ENCODE data around the gene STARD10.
"Not testable (repeated sequence)": the region's sequence is repeated elsewhere in the genome, so short reads cannot be mapped to it uniquely, and the experiment has no call there.

STARD10 gene

DNA sequence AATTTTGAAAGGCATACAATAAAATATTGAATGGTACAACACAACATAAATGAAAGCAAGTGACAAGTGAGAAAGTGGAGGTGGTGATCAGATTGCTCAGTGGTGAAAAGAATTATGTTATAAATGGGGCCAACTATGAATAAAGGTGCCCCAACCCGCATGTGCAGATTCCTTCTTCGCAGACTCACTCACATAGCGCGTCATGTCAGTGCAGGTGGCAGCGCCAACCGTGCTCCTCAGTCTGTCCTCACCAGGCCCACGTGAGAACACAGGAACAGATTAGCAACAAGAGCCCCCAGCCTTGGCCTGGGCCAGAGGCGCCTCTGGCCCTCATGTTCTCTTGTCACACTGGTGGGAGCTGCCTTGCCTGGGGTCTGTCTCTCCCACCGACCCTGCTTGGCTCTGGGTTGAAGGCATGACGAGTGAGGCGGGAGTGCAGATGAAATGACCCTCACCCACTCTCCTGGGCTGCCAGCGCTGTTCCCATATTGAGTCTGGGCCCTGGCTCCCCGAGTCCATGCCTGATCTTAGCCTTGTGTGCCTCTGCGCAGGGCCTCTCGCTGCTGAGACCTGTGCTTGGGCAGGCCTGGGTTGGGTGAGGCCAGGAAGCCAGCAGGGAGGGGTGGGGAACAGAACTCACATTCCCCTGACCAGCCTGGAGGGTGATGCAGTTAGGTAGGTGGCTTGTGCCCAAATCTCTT lies 26.7 kb upstream of the STARD10 start:
- H3K4me3 Mint-ChIP-seq = no peak overlapping the region
- no peak overlapping the region for H3K27ac Mint-ChIP-seq

DNA sequence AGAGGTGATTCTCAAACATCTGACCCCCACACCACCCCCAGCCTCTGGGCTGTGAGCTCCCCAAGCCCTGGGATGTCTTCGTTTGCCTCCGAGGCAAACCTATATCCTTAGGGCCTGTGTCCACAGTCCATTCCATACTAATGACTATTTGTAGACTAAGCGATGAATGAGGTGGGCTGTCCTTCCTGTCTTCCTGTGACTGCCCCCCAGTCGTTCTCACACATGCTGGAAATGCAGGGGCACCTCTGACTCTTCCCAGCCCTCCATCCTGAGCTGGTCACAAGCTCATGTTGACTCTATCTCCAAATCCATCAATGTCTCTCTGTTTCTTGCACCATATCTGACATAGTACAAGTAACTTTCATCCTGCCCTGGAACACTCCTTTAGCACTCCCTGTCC lies 25.1 kb upstream of the STARD10 start:
- Mint-ChIP-seq H3K36me3 (ENCODE audit: low read depth) (peaks cover 41% of the 10 kb centered on the region), H3K27me3 (ENCODE audit: low read depth) (no peaks in the 10 kb centered on the region), H3K9me3 (no peaks in the 10 kb centered on the region), H3K4me1 (ENCODE audit: low read depth) (peaks cover 13% of the 10 kb centered on the region), H3K27ac (no peak overlapping the region), H3K4me3 (no peak overlapping the region)

More for the DNA sequence above, 26.7 kb upstream of the STARD10 start:
- peaks cover 40% of the 10 kb centered on the region for H3K36me3 Mint-ChIP-seq (ENCODE audit: low read depth)
- H3K9me3 Mint-ChIP-seq = no peaks in the 10 kb centered on the region
- peaks cover 10% of the 10 kb centered on the region for H3K4me1 Mint-ChIP-seq (ENCODE audit: low read depth)
- no peaks in the 10 kb centered on the region for H3K27me3 Mint-ChIP-seq (ENCODE audit: low read depth)

DNA sequence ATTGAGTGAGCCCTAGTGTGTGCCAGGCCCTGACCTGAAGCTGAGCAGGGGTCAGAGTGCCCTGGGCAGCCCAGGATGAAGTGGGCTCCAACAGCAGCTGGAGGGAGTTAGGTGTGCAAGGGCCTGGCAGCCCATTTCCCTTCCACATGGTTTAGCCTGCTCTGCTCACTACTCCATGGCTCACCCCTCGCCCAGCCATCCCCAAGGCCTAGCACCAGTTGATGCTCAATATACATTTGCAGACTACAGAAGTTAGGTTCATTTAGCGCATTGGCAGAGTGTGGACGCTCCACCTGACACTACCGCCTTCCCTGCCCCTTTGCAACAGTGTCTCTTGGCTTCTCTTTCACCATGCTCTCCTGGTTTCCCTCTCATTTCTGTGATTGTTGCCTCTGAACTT lies 24.1 kb upstream of the STARD10 start:
- peaks cover 32% of the 10 kb centered on the region for H3K36me3 Mint-ChIP-seq (ENCODE audit: low read depth)
- H3K27ac Mint-ChIP-seq = peak overlapping the region; percentile 32
- peak overlapping the region; percentile 49 for H3K4me3 Mint-ChIP-seq
- H3K27me3 Mint-ChIP-seq (ENCODE audit: low read depth) = no peaks in the 10 kb centered on the region
- no peaks in the 10 kb centered on the region for H3K9me3 Mint-ChIP-seq
- peaks cover 18% of the 10 kb centered on the region for H3K4me1 Mint-ChIP-seq (ENCODE audit: low read depth)

DNA sequence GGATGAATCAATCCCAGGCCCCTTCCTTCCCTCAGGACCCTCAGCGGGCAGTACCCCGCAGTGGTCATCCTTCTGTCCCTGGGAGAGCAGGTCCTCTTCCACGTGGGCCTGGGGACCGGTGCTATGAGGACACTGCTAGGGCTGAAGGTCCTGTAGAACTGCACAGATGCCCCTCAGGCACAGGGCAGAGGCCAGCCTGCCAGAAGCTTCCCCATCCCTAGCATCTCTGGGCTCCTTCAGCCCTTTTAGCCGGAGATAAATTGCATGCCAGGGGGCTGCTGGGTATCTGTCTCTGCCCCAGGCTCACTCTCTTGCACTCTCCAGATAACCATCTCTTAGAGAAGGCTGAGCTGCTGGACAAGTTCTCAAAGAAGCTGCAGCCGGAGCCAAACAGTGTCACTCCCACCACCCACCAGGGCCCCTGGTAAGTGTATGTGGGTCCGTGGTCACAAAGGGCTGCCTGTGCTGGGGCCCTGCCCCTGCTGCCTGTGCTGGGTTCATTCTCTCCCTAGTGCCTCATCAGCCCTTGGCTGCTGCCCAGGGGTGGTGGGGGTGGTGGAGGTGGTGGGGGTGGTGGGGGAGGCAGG lies 22.6 kb upstream of the STARD10 start:
- Mint-ChIP-seq H3K36me3 (ENCODE audit: low read depth) (peaks cover 38% of the 10 kb centered on the region), H3K27ac (peak overlapping the region; percentile 99), H3K9me3 (no peaks in the 10 kb centered on the region), H3K27me3 (ENCODE audit: low read depth) (no peaks in the 10 kb centered on the region), H3K4me3 (peak overlapping the region; percentile 98), H3K4me1 (ENCODE audit: low read depth) (peaks cover 29% of the 10 kb centered on the region)

DNA sequence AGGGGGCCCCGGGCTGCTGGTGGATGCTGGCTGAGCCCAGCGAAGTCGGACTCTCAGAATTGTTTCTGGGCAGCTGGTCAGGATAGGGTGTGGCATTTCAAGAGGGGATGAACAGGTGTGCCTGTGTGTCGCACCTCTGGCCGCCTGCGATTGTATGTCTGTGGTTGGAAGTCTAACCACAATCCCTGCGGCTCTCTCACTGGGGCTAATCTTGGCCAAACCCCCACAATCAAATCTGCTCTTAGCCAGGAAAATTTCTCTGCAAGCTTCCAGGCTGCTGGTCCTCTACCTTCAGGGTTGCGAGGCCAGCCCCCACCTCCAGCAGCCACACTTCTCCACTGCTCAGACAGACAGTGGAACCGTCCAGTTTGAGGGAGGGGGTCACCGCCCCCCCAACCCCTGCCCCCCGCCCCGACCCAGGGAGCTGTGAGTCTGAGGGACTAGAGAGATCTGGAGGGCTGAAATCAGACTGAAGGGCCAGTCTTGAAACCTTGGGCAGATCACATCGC lies 21.3 kb upstream of the STARD10 start:
- peaks cover 35% of the 10 kb centered on the region for H3K4me1 Mint-ChIP-seq (ENCODE audit: low read depth)
- H3K27me3 Mint-ChIP-seq (ENCODE audit: low read depth) = no peaks in the 10 kb centered on the region
- peak overlapping the region; percentile 99 for H3K27ac Mint-ChIP-seq
- peak overlapping the region; percentile 98 for H3K4me3 Mint-ChIP-seq
- H3K9me3 Mint-ChIP-seq = no peaks in the 10 kb centered on the region
- peaks cover 44% of the 10 kb centered on the region for H3K36me3 Mint-ChIP-seq (ENCODE audit: low read depth)

DNA sequence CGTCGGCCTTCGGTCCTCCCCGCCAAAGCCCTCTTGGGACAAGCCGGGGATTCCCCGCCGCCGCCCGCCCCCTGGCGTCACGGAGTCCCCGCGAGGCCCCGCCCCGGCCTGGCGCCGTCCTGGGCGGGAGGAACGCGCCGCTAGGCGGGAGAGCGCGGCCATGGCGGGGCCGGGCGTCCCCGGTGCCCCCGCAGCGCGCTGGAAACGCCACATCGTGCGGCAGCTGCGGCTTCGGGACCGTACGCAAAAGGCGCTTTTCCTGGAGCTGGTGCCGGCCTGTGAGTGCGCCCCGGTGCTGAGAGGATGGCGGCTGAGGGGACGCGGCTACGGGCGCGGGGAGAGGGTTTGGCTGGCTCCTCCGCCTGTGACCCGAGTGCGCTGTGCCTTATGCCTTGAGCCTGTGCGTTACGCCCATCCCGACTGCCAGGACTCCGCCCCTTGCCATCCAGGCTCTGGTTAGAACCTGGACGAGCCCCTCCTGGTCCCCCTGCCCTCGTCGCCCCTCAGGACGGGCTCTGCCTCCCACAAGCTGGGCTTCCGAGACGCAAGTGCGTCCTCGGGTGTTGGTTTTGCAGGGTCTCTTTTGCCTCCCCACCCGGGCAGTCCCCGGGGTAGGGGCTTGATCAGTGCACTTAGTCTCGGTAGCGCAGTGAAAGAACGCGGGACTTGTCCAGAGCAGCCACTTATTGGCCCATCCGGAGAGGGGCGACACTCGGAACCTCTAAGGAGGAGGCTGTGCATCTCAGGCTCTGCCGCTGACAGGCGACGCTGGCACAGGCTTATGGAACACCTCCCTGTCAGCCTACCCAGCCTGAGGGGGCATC lies 20.7 kb upstream of the STARD10 start, which contains the start of gene ATG16L2:
ATG16L2 (plus strand) TSS at position 126 of the 824 bp plus-strand sequence; CDS start at position 161, 35 bp downstream.
- H3K9me3 Mint-ChIP-seq = no peaks in the 10 kb centered on the region
- peaks cover 45% of the 10 kb centered on the region for H3K36me3 Mint-ChIP-seq (ENCODE audit: low read depth)
- peak within 1 kb of the TSS; percentile 98 for H3K4me3 Mint-ChIP-seq
- H3K4me1 Mint-ChIP-seq (ENCODE audit: low read depth) = peaks cover 33% of the 10 kb centered on the region
- H3K27me3 Mint-ChIP-seq (ENCODE audit: low read depth) = no peaks in the 10 kb centered on the region
- H3K27ac Mint-ChIP-seq = peak within 1 kb of the TSS; percentile 99

DNA sequence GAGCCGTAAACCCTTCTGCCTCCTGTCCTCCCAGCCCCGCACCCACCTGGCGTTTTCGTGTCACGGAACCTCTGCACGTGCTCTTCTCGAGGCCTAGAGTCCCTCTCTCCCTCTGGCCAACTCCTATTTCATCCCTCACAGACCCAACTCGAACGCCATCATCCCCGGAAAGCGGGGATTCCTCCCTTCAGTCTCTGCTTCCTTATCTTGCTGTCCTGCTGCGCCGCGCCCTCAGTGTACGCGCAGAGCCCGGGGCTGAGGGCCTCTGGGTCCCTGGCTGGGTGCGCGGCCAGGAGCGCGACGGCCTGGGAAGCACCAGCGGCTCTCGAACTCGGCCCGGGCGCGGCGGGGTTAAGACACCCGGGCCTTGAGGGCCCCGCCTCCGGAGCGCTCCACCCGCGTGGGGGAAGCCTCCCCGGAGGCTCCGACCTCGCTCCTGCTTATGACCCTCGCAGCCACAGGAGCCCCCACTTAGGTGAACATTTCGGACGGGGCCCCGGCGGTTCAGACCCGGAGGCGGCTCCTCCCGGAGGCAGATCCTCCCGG lies 20.0 kb upstream of the STARD10 start:
- H3K4me1 Mint-ChIP-seq (ENCODE audit: low read depth) = peaks cover 33% of the 10 kb centered on the region

DNA sequence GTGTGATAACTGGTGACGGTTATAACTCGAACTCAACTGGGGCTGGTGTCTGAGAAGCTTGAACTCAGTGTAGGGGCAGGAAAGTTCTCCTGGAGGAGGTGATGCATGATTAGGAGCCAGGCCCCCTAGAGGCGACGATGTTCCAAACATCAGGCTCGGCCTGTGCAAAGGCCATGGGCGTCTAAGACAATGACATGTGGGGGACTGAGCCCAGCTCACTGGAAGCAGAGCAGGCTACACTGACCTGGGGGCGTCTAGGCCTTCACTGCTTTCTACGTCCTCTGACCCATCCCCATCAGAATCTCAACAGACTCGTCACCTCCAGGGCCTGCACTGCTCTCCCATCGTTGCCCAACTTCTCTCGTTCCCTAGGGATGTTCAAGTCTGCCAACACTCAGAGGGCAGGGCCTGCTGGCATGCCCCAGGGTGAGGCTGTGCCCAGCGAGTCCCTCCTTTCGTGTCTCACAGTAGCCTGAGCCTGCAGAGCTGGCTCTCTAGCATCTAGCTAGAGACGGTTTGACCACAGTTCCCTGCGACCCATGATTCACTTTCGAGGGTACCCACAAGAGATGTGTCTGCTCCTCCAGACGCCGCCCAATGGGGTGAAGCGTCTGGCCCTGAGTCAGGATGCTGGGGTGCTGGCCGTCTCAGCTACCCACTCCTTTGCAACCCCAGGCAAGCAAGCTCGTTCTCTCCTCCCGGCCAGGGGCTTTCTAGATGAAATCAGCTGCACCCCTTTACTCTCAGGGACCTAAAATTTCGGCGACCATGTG lies 19.3 kb upstream of the STARD10 start:
- Mint-ChIP-seq H3K36me3 (ENCODE audit: low read depth) (peaks cover 43% of the 10 kb centered on the region), H3K4me1 (ENCODE audit: low read depth) (peaks cover 33% of the 10 kb centered on the region), H3K27ac (peak overlapping the region; percentile 90), H3K9me3 (no peaks in the 10 kb centered on the region), H3K4me3 (peak overlapping the region; percentile 97), H3K27me3 (ENCODE audit: low read depth) (no peaks in the 10 kb centered on the region)

More for the DNA sequence above, 20.0 kb upstream of the STARD10 start:
- Mint-ChIP-seq H3K4me3 (peak overlapping the region; percentile 97), H3K27ac (peak overlapping the region; percentile 90), H3K36me3 (ENCODE audit: low read depth) (peaks cover 43% of the 10 kb centered on the region), H3K9me3 (no peaks in the 10 kb centered on the region), H3K27me3 (ENCODE audit: low read depth) (no peaks in the 10 kb centered on the region)

DNA sequence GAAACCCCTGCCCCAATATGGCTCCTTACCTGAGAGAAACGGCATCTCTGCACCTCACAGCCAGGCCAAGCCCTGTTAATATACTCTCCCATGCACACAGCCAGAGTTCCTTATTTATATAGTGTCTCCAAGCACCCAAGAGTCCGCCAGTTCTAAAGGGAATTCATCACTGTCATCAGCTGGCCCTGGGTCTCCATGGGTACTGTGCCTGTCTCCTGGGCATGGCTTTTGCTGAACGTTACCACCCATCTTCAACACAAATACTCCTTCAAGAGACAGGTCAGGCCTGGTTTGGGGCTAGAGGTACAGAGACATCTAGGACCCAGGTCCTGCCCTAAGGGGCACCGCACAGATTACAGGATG lies 18.7 kb upstream of the STARD10 start:
- Mint-ChIP-seq H3K4me3 (peak overlapping the region; percentile 97), H3K27ac (peak overlapping the region; percentile 90), H3K9me3 (no peaks in the 10 kb centered on the region), H3K27me3 (ENCODE audit: low read depth) (no peaks in the 10 kb centered on the region), H3K36me3 (ENCODE audit: low read depth) (peaks cover 38% of the 10 kb centered on the region), H3K4me1 (ENCODE audit: low read depth) (peaks cover 33% of the 10 kb centered on the region)

DNA sequence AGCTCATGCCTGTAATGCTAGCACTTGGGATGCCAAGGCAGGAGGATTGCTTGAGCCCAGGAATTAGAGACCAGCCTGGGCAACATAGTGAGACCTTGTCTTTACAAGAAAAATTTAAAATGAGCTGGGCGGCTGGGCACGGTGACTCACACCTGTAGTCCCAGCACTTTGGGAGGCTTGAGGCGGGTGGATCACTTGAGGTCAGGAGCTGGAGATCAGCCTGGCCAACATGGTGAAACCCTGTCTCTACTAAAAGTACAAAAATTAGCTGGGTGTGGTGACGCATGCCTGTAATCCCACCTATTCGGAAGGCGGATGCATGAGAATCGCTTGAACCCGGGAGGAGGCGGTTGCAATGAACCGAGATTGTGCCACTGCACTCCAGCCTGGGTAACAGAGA lies 17.8 kb upstream of the STARD10 start:
- Mint-ChIP-seq H3K4me3 (peak overlapping the region; percentile 79), H3K4me1 (ENCODE audit: low read depth) (peaks cover 30% of the 10 kb centered on the region), H3K36me3 (ENCODE audit: low read depth) (peaks cover 35% of the 10 kb centered on the region)
- H3K27ac Mint-ChIP-seq; H3K9me3 Mint-ChIP-seq; H3K27me3 Mint-ChIP-seq (ENCODE audit: low read depth): not testable (repeated sequence)

DNA sequence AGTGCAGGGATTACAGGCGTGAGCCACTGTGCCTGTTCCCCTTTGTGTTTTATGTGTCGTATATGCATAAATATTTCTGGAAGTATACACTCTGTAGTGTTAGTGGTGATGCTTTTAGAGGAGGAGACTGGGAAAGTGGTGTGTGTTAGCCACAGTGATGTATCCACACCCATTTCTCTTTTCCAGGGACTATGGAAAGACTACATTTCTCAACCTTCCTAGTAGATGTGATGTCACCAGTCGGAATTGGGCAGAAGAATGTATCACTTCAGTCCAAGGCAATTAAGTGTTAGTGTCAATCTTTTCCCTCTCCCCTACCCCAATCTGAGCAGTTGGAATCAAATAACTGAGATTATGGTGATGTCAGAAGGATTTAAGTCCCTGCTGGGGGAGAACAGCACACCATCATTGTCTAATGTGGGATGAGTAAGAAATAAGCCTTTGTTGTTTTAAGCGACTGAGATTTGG lies 14.5 kb upstream of the STARD10 start:
- Mint-ChIP-seq H3K4me3 (no peak overlapping the region), H3K4me1 (ENCODE audit: low read depth) (peaks cover 23% of the 10 kb centered on the region), H3K27ac (no peak overlapping the region), H3K27me3 (ENCODE audit: low read depth) (no peaks in the 10 kb centered on the region), H3K9me3 (no peaks in the 10 kb centered on the region), H3K36me3 (ENCODE audit: low read depth) (peaks cover 30% of the 10 kb centered on the region)

DNA sequence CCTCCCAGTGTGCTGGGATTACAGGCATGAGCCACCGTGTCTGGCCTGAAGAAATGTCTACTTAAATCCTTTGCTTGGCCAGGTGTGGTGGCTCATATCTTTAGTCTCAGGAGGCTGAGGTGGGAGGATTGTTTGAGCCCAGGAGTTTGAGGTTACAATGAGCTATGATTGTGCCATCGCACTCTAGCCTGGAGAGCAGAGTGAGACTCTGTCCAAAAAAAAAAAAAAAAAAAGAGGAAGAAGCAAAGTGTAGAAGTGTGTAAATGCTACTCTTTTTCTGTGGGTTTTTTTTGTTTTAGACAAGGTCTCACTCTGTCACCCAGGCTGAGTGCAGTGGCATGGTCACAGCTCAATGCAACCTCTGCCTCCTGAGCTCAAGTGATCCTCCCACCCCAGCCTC lies 13.9 kb upstream of the STARD10 start:
- Mint-ChIP-seq H3K36me3 (ENCODE audit: low read depth) (peaks cover 29% of the 10 kb centered on the region), H3K4me3 (no peak overlapping the region), H3K27me3 (ENCODE audit: low read depth) (no peaks in the 10 kb centered on the region), H3K9me3 (no peaks in the 10 kb centered on the region), H3K4me1 (ENCODE audit: low read depth) (peaks cover 20% of the 10 kb centered on the region), H3K27ac (no peak overlapping the region)

DNA sequence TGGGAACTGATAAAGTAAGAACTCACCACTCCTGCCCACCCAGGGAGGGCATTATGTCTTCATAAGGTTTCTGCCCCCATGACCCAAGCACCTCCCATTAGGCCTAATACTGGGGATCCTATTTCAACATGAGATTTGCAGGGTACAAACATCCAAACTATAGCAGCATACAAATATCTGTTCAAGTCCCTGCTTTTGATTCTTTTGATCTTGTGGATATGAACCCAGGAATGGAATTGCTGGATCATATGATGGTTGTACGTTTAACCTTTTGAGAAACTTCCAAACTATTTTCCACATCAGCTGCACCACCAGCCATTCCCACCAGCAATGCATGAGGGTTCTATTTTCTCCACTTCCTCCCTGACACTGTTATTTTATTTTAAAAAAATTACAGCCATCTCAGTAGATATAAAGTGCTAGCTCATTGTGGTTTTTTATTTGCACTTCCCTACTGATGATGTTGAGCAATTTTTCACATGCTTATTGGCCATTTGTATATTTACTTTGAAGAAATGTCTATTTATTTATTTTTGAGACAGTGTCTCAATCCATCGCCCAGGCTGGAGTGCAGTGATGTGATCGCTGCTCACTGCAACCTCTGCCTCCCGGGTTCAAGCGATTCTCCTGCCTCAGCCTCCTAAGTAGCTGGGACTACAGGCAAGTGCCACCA lies 13.3 kb upstream of the STARD10 start:
- Mint-ChIP-seq H3K4me3 (no peak overlapping the region), H3K27me3 (ENCODE audit: low read depth) (no peaks in the 10 kb centered on the region), H3K36me3 (ENCODE audit: low read depth) (peaks cover 29% of the 10 kb centered on the region), H3K9me3 (no peaks in the 10 kb centered on the region), H3K27ac (no peak overlapping the region), H3K4me1 (ENCODE audit: low read depth) (peaks cover 16% of the 10 kb centered on the region)

Measured in T-helper 1 cell treated with Interleukin-12 subunit alpha and Interleukin-12 subunit beta and Interleukin-4 antibody, amounts not matched to agents 30 μg/mL and 1 μg/mL, for 36 hours (primary cell).